AG04449 (cell line): ENCODE data around the gene CATSPER1.

Experiments
- CTCF ChIA-PET: fragments of 350-600 bp; formaldehyde crosslinking; extraction: SDS; loops from one replicate; lab custom pipeline; 2021; ENCODE audit warnings: antibody characterized with exemption; lab: Yijun Ruan, JAX
- POLR2A ChIA-PET: fragments of 400-600, 350-600 bp; formaldehyde crosslinking; extraction: SDS; loops from one replicate; lab custom pipeline; 2020; ENCODE audit warnings: antibody characterized with exemption, inconsistent platforms; lab: Yijun Ruan, JAX
- DNase-seq: peaks from one replicate; pipeline ENCODE4 v3.0.0-alpha.2; 2010; ENCODE audit warnings: low read depth, low spot score
- H3K4me3 ChIP-seq: 2 replicates; pipeline ENCODE4 v1.5.1; 2011; ENCODE audit warnings: low read depth, mild to moderate bottlenecking, control low read depth, low read length
- CTCF ChIP-seq: IDR thresholded peaks from one replicate; pipeline ENCODE4 v1.5.1; 2011; ENCODE audit warnings: mild to moderate bottlenecking, moderate library complexity, low read length, control low read depth, inconsistent platforms; ENCODE audit not compliant: insufficient read depth; ENCODE audit errors: missing control alignments

CATSPER1 gene

GRCh38 chr11:65982824-65983588 lies 43.3 kb downstream of the CATSPER1 start:
- CTCF ChIA-PET, result interaction anchor here (0.8 to 44.9 kb wide), 5 partner anchors 12 to 278 kb away, joined by 3 to 1090 read pairs (median 5); partner anchors contain the start of genes CCDC85B, CTSW, EFEMP2 and FIBP

GRCh38 chr11:65981972-65982823 lies 44.1 kb downstream of the CATSPER1 start:
- CTCF ChIA-PET, result interaction anchor here (0.8 to 44.9 kb wide), 6 partner anchors 9 to 277 kb away, joined by 3 to 1090 read pairs (median 4); partner anchors contain the start of genes CCDC85B, CTSW, EFEMP2 and FIBP
- POLR2A ChIA-PET, result interaction anchor here (0.6 to 2.5 kb wide), 3 partner anchors 11 to 91 kb away, joined by 3 to 7 read pairs (median 4); partner anchors contain the start of gene CCDC85B
- DNase-seq, result no peak
- H3K4me3 ChIP-seq, result no peak overlapping the region
- no peak for TF ChIP-seq CTCF

More at GRCh38 chr11:65982824-65983588, 43.3 kb downstream of the CATSPER1 start:
- TF ChIP-seq CTCF, result no peak
- DNase-seq, result no peak
- POLR2A ChIA-PET, result interaction anchor here (0.6 to 2.5 kb wide), 4 partner anchors 11 to 123 kb away, joined by 3 to 7 read pairs (median 4); partner anchors contain the start of genes CCDC85B and MUS81
- H3K4me3 ChIP-seq, result no peak overlapping the region

GRCh38 chr11:65981101-65981740 lies 45.1 kb downstream of the CATSPER1 start:
- ChIA-PET CTCF (interaction anchor here (1.0 to 44.9 kb wide), 2 partner anchors 10 to 99 kb away, joined by 4 to 1090 read pairs; partner anchors contain the start of genes CCDC85B, CTSW, EFEMP2 and FIBP), POLR2A (interaction anchor here (2.5 kb wide), 1 partner anchor 90 kb away, joined by 7 read pairs; the partner anchor contains the start of gene CCDC85B)
- DNase-seq, result no peak
- H3K4me3 ChIP-seq, result no peak overlapping the region
- TF ChIP-seq CTCF, result no peak

- CTCF ChIA-PET, result interaction anchor here (1.1 to 44.9 kb wide), 5 partner anchors 9 to 268 kb away, joined by 3 to 1090 read pairs (median 4); partner anchors contain the start of genes CCDC85B, CTSW, EFEMP2 and FIBP
- TF ChIP-seq CTCF, result no peak
- DNase-seq, result no peak
- POLR2A ChIA-PET, result interaction anchor here (1.0 kb wide), 1 partner anchor 23 kb away, joined by 3 read pairs; no protein-coding TSS in a partner anchor
- H3K4me3 ChIP-seq, result no peak overlapping the region
These were observed 47.0 kb downstream of the CATSPER1 start for GRCh38 chr11:65979261-65979759.

GRCh38 chr11:65978391-65979238 lies 47.7 kb downstream of the CATSPER1 start:
- POLR2A ChIA-PET, result interaction anchor here (1.0 kb wide), 1 partner anchor 24 kb away, joined by 3 read pairs; no protein-coding TSS in a partner anchor
- TF ChIP-seq CTCF, result no peak
- H3K4me3 ChIP-seq, result no peak overlapping the region
- no peak for DNase-seq
- CTCF ChIA-PET, result interaction anchor here (1.3 to 44.9 kb wide), 4 partner anchors 9 to 268 kb away, joined by 3 to 1090 read pairs (median 5); partner anchors contain the start of genes CCDC85B, CTSW, EFEMP2 and FIBP
